ENCODE measurements around the gene TRIM62.

GRCh38 chr1:33133478-33134105, 48.3 kb downstream of the TRIM62 start:
- TF ChIP-seq EZH2 (IDR thresholded peaks at IDR 0.05; ENCODE audit: borderline replicate concordance, low read length) = no peak
- no peak for TF ChIP-seq CTCF (conservative IDR thresholded peaks at IDR 0.05 in 1 of 2, IDR thresholded peaks at IDR 0.05 in 1 of 2; ENCODE audit: extremely low read depth in 1 of 2, insufficient read depth in 1 of 2, low read depth in 1 of 2, low read length in 2 of 2)
